ENCODE data around the gene IL17REL. TPM values are rescaled to one million over a fixed set of nuclear protein-coding genes. Genes with fewer than 3 reads are reported as not detected.
A peak's percentile ranks its signal among the peaks of the same experiment; 100 is the strongest.
"Not testable (repeated sequence)": the region's sequence is repeated elsewhere in the genome, so short reads cannot be mapped to it uniquely, and the experiment has no call there.

Gene IL17REL
- total RNA-seq, 3 donors from 2014 or later = not detected

DNA sequence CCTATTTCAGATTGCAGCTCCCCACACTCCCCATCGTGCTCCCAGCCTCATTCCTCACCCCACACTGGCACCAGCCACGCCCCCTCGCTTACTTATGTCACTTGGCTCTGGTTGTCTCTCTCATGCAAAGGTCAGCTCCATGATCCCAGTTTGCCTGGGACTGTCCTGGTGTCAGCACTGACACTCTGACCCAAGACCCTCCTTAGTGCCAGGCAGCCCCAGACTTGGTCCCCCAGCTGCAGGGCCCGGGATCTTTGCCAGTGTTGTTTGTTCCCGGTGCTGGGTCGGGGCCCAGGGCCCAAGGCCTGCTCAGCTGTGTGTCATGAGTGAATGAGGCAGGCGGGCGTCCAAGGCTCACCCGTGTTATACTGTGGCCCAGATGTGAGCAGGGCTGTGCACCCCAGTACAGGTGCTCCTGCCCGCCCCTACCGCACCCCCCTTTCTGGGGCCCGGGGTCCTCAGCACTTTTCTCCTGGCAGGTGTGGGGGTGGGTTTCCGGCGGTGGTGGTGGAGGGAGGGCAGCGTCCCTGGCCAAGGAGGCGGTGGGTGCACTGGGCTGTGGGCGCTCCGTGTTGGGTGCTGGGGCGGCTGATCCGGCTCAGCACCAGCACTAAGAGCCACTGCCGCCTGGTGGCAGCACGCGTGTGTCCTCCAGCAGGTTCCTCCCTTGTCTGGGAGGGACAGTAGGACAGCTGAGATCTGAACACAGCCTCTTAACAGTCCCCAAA is 19.5 kb downstream of the IL17REL start:
- intact Hi-C loops (cut with DNase I; ENCODE audit: low total_unique reads) = no loop called here
- no peaks in the 10 kb centered on the region for H3K27me3 ChIP-seq
- no peak overlapping the region for H3K27ac ChIP-seq
- H3K4me1 ChIP-seq = no peaks in the 10 kb centered on the region
- peak; percentile 34 to 68 for DNase-seq (ENCODE audit: low spot score in 2 of 2)
- TF ChIP-seq, protein P1, sequence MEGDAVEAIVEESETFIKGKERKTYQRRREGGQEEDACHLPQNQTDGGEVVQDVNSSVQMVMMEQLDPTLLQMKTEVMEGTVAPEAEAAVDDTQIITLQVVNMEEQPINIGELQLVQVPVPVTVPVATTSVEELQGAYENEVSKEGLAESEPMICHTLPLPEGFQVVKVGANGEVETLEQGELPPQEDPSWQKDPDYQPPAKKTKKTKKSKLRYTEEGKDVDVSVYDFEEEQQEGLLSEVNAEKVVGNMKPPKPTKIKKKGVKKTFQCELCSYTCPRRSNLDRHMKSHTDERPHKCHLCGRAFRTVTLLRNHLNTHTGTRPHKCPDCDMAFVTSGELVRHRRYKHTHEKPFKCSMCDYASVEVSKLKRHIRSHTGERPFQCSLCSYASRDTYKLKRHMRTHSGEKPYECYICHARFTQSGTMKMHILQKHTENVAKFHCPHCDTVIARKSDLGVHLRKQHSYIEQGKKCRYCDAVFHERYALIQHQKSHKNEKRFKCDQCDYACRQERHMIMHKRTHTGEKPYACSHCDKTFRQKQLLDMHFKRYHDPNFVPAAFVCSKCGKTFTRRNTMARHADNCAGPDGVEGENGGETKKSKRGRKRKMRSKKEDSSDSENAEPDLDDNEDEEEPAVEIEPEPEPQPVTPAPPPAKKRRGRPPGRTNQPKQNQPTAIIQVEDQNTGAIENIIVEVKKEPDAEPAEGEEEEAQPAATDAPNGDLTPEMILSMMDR (IDR thresholded peaks at IDR 0.05) = peak in 2 of 3 donors; percentile 69 to 77
- TF ChIP-seq POLR2A (IDR thresholded peaks at IDR 0.05) = no peak
- H3K36me3 ChIP-seq = no peaks in the 10 kb centered on the region
- H3K4me3 ChIP-seq = no peak overlapping the region
- peaks cover 22 to 24% of the 10 kb centered on the region in 2 donors for H3K9me3 ChIP-seq

GRCh38 chr22:49991907-49992533 is 20.5 kb downstream of the IL17REL start:
- no peaks in the 10 kb centered on the region for H3K27me3 ChIP-seq
- TF ChIP-seq POLR2AphosphoS5 (IDR thresholded peaks at IDR 0.05) = no peak
- TF ChIP-seq POLR2A (IDR thresholded peaks at IDR 0.05) = no peak
- no peak overlapping the region for H3K27ac ChIP-seq
- H3K9me3 ChIP-seq = peaks cover 22 to 24% of the 10 kb centered on the region in 2 donors
- no peaks in the 10 kb centered on the region for H3K36me3 ChIP-seq
- no peak overlapping the region for H3K4me3 ChIP-seq
- intact Hi-C loops (cut with DNase I; ENCODE audit: low total_unique reads) = no loop called here
- H3K4me1 ChIP-seq = no peaks in the 10 kb centered on the region
- no peak for DNase-seq (ENCODE audit: low spot score in 2 of 2)

- Histone ChIP-seq H3K9me3 (peaks cover 27 to 28% of the 10 kb centered on the region in 2 donors), H3K36me3 (no peaks in the 10 kb centered on the region), H3K4me3 (no peak overlapping the region), H3K4me1 (no peaks in the 10 kb centered on the region), H3K27me3 (no peaks in the 10 kb centered on the region), H3K27ac (no peak overlapping the region)
- no peak for TF ChIP-seq POLR2AphosphoS5 (IDR thresholded peaks at IDR 0.05)
- TF ChIP-seq, protein P1 (IDR thresholded peaks at IDR 0.05) = no peak
- TF ChIP-seq POLR2A (IDR thresholded peaks at IDR 0.05) = no peak
- DNase-seq (ENCODE audit: low spot score in 2 of 2) = no peak
- intact Hi-C loops (cut with DNase I; ENCODE audit: low total_unique reads) = no loop called here
Observed at GRCh38 chr22:49991167-49991566, 21.4 kb downstream of the IL17REL start.

GRCh38 chr22:49989826-49990225 is 22.7 kb downstream of the IL17REL start:
- H3K36me3 ChIP-seq; H3K27ac ChIP-seq; H3K4me3 ChIP-seq; H3K4me1 ChIP-seq; H3K27me3 ChIP-seq; DNase-seq (ENCODE audit: low spot score in 2 of 2); intact Hi-C loops (cut with DNase I; ENCODE audit: low total_unique reads): not testable (repeated sequence)
- peaks cover 27 to 39% of the 10 kb centered on the region in 2 donors for H3K9me3 ChIP-seq

DNA sequence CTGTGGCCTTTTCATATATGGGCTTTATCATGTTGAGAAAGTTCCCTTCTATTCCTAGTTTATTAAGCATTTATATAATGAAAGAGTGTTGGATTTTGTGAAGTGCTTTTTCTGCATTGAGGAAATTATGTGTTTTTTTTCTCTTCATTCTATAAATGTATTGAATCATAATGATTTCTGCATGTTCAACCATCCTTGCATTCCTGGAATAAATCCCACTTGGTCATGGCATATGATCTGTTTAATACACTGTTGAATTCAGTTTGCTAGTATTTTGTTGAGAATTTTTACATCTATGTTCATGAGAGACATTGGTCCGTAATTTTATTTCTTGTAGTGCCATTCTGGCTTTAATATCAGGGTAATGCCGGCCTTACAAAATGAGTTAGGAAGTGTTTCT is 26.2 kb downstream of the IL17REL start:
- Histone ChIP-seq H3K36me3 (no peaks in the 10 kb centered on the region), H3K27me3 (peaks cover 7 to 21% of the 10 kb centered on the region in 2 donors), H3K4me3 (no peak overlapping the region), H3K4me1 (peaks cover 0 to 5% of the 10 kb centered on the region in 2 donors), H3K9me3 (peaks cover 21 to 30% of the 10 kb centered on the region in 2 donors), H3K27ac (no peak overlapping the region)
- intact Hi-C loops (cut with DNase I; ENCODE audit: low total_unique reads) = no loop called here
- no peak for TF ChIP-seq POLR2AphosphoS5 (IDR thresholded peaks at IDR 0.05)
- TF ChIP-seq POLR2A (IDR thresholded peaks at IDR 0.05) = no peak
- TF ChIP-seq, protein P1 (IDR thresholded peaks at IDR 0.05) = no peak
- DNase-seq (ENCODE audit: low spot score in 2 of 2) = no peak
